Left kidney (tissue), 2 donors: ENCODE measurements around the gene PCDHA6. TPM values are rescaled to one million over a fixed set of nuclear protein-coding genes. Genes with fewer than 3 reads are reported as not detected.
"Not testable (repeated sequence)": the region's sequence is repeated elsewhere in the genome, so short reads cannot be mapped to it uniquely, and the experiment has no call there.

ENCODE experiments used
- DNase-seq: peaks from one replicate; pipeline ENCODE4 v3.0.0-alpha.2; 2013
- polyA plus RNA-seq: library from polyadenylated mRNA; unstranded; fragments of 120-200 nt; gene quantifications from one replicate; pipeline ENCODE4 v1.2.1, GENCODE V29; 2013; ENCODE audit not compliant: insufficient read length

Gene PCDHA6
- polyA plus RNA-seq, 1 donor, result 0.38 TPM

DNA sequence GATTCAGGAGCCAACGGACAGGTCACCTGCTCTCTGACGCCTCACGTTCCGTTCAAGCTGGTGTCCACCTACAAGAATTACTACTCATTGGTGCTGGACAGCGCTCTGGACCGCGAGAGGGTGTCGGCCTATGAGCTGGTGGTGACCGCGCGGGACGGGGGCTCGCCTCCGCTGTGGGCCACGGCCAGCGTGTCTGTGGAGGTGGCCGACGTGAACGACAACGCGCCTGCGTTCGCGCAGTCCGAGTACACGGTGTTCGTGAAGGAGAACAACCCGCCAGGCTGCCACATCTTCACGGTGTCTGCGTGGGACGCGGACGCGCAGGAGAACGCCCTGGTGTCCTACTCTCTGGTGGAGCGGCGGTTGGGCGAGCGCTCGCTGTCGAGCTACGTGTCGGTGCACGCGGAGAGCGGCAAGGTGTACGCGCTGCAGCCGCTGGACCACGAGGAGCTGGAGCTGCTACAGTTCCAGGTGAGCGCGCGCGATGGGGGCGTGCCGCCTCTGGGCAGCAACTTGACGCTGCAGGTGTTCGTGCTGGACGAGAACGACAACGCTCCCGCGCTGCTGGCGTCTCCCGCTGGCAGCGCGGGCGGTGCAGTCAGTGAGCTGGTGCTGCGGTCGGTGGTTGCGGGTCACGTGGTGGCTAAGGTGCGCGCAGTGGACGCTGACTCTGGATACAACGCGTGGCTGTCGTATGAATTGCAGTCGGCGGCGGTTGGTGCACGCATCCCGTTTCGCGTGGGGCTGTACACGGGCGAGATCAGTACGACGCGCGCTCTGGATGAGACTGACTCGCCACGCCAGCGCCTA is 29.6 kb downstream of the PCDHA6 start:
- DNase-seq, result no peak

DNA sequence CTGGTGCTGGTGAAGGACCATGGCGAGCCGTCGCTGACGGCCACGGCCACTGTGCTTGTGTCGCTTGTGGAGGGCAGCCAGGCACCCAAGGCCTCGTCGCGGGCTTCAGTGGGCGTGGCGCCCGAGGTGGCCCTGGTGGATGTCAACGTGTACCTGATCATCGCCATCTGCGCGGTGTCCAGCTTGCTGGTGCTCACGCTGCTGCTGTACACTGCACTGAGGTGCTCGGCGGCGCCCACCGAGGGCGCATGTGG is 30.2 kb downstream of the PCDHA6 start:
- DNase-seq, result no peak

DNA sequence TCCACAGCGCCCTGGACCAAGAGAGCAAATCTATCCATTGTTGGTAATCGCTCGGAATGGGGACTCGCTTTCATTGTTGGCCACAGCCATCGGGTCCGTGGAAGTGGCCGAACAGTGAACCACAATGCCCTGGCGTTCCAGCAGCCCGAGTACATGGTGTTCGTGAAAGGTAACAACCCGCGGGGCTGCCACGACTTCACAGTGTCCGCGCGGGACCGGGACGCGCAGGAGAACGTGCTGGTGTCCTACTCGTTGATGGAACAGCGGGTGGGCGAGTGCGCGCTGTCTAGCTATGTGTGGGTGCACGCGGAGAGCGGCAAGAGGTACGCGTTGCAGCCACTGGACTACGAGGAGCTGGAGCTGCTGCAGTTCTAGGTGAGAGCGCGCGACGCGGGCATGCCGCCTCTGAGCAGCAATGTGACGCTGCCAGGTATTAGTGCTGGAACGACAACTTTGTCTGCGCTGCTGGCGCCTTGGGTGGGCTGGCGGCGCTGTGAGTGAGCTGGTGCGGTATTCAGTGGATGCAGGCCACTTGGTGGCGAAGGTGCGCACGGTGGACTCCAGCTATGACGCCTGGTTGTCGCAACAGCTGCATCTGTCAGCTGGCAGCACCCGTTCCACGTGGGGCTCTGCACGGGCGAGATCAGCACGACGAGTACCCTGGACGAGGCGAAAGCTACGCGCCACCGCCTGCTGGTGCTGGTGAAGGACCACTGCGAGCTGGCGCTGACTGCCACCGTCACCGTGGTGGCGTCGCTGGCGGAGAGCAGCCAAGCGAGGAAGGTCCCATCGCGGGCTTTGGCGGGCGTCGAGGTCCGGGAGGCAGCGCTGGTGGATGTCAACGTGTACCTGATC is 34.9 kb downstream of the PCDHA6 start:
- DNase-seq, result no peak

DNA sequence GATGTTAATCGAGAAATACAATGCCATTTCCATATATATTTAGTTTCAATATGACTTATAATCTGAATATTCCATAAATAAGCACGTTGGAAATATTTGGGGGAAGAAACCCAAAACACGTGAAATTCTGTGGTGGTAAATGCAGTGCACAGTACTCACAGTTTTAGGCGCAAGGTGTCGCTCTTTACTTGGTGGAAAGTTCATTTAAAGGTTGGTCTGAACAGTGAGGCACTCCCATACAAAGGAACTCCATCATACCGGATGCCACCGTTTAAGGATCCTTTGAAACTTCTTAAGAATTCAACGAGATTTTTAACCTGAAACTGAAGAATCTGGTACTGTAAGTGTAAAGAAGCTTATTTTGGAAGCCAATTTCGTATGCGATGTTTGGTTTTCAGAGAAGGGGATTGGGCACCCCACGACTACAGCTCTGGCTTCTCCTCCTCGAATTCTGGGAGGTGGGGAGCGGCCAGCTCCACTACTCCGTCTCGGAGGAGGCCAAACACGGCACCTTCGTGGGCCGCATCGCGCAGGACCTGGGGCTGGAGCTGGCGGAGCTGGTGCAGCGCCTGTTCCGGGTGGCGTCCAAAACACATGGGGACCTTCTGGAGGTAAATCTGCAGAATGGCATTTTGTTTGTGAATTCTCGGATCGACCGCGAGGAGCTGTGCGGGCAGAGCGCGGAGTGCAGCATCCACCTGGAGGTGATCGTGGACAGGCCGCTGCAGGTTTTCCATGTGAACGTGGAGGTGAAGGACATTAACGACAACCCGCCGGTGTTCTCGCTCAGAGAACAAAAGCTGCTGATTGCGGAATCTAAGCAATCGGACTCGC is 41.2 kb downstream of the PCDHA6 start, which contains the start of gene PCDHA11:
TSS of gene PCDHA11 (plus strand) at position 237 of the 834 bp plus-strand sequence. CDS start at position 384, 147 bp downstream.
- DNase-seq, result no peak

DNA sequence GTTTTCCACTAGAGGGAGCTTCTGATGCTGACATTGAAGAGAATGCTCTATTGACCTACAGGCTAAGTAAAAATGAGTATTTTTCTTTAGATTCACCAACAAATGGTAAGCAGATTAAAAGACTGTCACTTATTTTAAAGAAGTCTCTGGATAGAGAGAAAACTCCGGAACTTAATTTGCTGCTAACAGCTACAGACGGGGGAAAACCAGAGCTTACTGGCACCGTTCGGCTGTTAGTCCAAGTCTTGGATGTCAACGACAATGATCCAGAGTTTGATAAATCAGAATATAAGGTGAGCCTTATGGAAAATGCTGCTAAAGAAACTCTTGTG is 41.8 kb downstream of the PCDHA6 start:
- DNase-seq, result no peak

DNA sequence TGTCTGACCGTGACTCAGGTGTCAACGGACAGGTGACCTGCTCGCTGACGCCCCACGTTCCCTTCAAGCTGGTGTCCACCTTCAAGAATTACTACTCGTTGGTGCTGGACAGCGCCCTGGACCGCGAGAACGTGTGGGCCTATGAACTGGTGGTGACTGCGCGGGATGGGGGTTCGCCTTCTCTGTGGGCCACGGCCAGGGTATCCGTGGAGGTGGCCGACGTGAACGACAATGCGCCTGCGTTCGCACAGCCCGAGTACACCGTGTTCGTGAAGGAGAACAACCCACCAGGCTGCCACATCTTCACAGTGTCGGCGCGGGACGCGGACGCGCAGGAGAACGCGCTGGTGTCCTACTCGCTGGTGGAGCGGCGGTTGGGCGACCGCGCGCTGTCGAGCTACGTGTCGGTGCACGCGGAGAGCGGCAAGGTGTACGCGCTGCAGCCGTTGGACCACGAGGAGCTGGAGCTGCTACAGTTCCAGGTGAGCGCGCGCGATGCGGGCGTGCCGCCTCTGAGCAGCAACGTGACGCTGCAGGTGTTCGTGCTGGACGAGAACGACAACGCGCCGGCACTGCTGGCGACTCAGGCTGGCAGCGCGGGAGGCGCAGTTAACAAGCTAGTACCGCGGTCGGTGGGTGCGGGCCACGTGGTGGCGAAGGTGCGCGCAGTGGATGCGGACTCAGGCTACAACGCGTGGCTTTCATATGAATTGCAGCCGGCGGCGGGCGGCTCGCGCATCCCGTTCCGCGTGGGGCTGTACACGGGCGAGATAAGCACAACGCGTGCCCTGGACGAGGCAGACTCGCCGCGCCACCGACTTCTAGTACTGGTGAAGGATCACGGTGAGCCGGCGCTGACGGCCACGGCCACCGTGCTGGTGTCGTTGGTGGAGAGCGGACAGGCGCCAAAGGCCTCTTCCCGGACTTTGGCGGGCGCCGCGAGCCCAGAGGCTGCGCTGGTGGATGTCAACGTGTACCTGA is 42.8 kb downstream of the PCDHA6 start:
- DNase-seq, result no peak

DNA sequence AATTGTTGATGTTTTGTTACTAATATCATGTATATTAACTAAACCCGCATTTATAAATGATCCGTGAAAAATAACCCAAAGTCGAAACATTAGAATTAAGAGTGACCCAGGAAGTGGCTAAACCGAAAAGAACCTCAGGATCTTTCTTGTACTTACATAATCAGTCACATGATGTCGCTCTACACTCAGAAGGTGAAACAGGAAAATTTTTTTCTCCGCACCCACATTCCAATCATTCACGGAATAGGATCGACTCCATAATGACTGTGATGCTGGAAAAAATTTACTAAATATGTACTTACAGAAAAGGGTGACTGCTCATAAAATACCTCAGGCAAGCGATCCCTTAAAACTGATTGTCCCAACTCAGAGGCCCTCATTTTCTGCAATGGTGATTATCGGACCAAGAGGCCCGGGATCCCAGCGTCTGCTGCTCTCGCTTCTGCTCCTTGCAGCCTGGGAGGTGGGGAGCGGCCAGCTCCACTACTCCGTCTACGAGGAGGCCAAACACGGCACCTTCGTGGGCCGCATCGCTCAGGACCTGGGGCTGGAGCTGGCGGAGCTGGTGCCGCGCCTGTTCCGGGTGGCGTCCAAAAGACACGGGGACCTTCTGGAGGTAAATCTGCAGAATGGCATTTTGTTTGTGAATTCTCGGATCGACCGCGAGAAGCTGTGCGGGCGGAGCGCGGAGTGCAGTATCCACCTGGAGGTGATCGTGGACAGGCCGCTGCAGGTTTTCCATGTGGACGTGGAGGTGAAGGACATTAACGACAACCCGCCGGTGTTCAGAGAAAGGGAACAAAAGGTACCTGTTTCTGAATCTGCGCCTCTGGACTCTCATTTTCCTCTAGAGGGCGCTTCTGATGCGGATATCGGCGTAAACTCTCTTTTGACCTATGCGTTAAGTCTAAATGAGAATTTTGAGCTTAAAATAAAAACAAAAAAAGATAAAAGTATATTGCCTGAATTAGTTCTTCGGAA is 47.6 kb downstream of the PCDHA6 start, which contains the start of gene PCDHA12:
TSS of gene PCDHA12 (plus strand) at position 224 of the 981 bp plus-strand sequence. CDS start at position 389, 165 bp downstream.
- no peak for DNase-seq

DNA sequence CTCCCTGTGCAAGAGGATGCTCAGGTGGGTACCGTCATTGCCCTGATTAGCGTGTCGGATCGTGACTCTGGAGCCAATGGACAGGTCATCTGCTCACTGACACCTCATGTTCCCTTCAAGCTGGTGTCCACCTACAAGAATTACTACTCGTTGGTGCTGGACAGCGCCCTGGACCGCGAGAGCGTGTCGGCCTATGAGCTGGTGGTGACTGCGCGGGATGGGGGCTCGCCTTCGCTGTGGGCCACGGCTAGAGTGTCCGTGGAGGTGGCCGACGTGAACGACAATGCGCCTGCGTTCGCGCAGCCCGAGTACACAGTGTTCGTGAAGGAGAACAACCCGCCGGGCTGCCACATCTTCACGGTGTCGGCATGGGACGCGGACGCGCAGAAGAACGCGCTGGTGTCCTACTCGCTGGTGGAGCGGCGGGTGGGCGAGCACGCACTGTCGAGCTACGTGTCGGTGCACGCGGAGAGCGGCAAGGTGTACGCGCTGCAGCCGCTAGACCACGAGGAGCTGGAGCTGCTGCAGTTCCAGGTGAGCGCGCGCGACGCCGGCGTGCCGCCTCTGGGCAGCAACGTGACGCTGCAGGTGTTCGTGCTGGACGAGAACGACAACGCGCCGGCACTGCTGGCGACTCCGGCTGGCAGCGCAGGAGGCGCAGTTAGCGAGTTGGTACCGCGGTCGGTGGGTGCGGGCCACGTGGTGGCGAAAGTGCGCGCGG is 48.9 kb downstream of the PCDHA6 start:
- not testable (repeated sequence) for DNase-seq

DNA sequence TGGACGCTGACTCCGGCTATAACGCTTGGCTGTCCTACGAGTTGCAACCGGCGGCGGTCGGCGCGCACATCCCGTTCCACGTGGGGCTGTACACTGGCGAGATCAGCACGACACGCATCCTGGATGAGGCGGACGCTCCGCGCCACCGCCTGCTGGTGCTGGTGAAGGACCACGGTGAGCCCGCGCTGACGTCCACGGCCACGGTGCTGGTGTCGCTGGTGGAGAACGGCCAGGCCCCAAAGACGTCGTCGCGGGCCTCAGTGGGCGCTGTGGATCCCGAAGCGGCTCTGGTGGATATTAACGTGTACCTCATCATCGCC is 49.5 kb downstream of the PCDHA6 start:
- DNase-seq, result no peak

Other genes starting within 250 kb of the PCDHA6 start
- 5.6 TPM for gene CD14, start 194.8 kb upstream of the PCDHA6 start, polyA plus RNA-seq
- gene TMCO6, start 188.5 kb upstream of the PCDHA6 start, polyA plus RNA-seq, result 19.8 TPM
- gene NDUFA2, start 180.3 kb upstream of the PCDHA6 start, polyA plus RNA-seq, result 69.0 TPM
- gene IK, start 180.1 kb upstream of the PCDHA6 start, polyA plus RNA-seq, result 170 TPM
- gene WDR55, start 163.1 kb upstream of the PCDHA6 start, polyA plus RNA-seq, result 19.6 TPM
- gene DND1, start 154.4 kb upstream of the PCDHA6 start, polyA plus RNA-seq, result 0.35 TPM
- gene HARS1, start 136.6 kb upstream of the PCDHA6 start, polyA plus RNA-seq, result 83.4 TPM
- gene HARS2, start 136.5 kb upstream of the PCDHA6 start, polyA plus RNA-seq, result 61.0 TPM
- gene ZMAT2, start 127.5 kb upstream of the PCDHA6 start, polyA plus RNA-seq, result 124 TPM
- not detected for gene PCDHA1, start 41.8 kb upstream of the PCDHA6 start, polyA plus RNA-seq
- gene PCDHA2, start 33.1 kb upstream of the PCDHA6 start, polyA plus RNA-seq, result 0.20 TPM
- 0.47 TPM for gene PCDHA3, start 26.9 kb upstream of the PCDHA6 start, polyA plus RNA-seq
- 1.00 TPM for gene PCDHA4, start 20.9 kb upstream of the PCDHA6 start, polyA plus RNA-seq
- gene PCDHA5, start 6.3 kb upstream of the PCDHA6 start, polyA plus RNA-seq, result 0.18 TPM
- 0.35 TPM for gene PCDHA7, start 6.3 kb downstream of the PCDHA6 start, polyA plus RNA-seq
- gene PCDHA8, start 13.2 kb downstream of the PCDHA6 start, polyA plus RNA-seq, result 0.17 TPM
- 0.03 TPM for gene PCDHA9, start 20.4 kb downstream of the PCDHA6 start, polyA plus RNA-seq
- 0.62 TPM for gene PCDHA10, start 27.9 kb downstream of the PCDHA6 start, polyA plus RNA-seq
- 0.52 TPM for gene PCDHA11, start 41.0 kb downstream of the PCDHA6 start, polyA plus RNA-seq
- 0.23 TPM for gene PCDHA12, start 47.3 kb downstream of the PCDHA6 start, polyA plus RNA-seq
- not detected for gene PCDHA13, start 54.2 kb downstream of the PCDHA6 start, polyA plus RNA-seq
- 0.13 TPM for gene PCDHAC1, start 98.3 kb downstream of the PCDHA6 start, polyA plus RNA-seq
- gene PCDHAC2, start 138.5 kb downstream of the PCDHA6 start, polyA plus RNA-seq, result 0.93 TPM
- 0.13 TPM for gene PCDHB1, start 223.4 kb downstream of the PCDHA6 start, polyA plus RNA-seq